Activated CD4-positive, alpha-beta T cell treated with anti-CD3 and anti-CD28 coated beads, Interleukin-2, Interleukin-6, amounts not matched to agents 100 ng/mL and 50 ng/mL, durations not matched to agents 16 hours and 8 hours (primary cell): ENCODE data around the gene TMPRSS4.
"Not testable (repeated sequence)": the region's sequence is repeated elsewhere in the genome, so short reads cannot be mapped to it uniquely, and the experiment has no call there.

ENCODE experiments used
- DNase-seq: peaks from one replicate; pipeline ENCODE4 v3.0.0-alpha.2; 2020

TMPRSS4 gene

DNA sequence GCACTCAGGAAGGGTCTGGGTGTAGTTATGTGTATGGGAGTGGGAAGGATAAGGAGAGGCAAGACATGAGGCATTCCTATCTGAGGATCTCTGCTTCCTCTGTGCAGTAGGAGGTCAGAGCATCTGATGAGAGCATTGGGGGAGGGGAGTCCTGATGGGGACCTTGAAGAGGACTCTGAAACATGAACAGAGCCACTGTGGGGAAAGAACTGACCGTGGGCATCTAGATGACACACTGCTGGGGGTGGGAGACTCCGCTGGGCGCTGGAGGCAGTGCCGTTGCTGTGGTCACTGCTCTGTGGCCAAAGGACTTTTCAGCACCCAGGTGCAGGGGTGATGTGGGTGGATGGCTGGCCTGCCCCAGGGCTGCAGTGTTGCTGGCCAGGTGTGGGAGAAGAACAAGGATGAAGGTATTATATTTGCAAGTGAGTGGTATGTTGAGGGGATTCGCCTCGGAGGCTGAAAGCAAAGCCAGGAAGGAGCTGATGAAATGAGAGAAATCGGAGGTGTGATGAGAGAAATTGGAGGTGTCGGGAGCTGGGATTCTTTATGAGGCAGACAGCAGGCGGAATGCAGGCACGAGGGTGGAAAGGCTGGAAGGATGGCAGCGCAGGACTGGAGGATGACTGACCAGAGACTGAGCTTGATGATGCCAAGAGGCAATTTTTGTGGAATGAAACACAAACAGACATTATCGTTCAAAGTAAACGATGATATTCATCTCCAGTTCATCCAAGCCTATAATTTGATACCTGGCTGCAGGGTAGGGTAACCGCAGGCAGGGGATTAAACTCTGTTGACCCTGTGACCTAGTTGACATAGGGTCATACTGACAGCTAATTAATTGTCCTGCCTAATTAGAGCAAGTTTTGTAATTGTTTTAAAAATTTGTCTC lies 19.4 kb upstream of the TMPRSS4 start:
- no peak for DNase-seq

DNA sequence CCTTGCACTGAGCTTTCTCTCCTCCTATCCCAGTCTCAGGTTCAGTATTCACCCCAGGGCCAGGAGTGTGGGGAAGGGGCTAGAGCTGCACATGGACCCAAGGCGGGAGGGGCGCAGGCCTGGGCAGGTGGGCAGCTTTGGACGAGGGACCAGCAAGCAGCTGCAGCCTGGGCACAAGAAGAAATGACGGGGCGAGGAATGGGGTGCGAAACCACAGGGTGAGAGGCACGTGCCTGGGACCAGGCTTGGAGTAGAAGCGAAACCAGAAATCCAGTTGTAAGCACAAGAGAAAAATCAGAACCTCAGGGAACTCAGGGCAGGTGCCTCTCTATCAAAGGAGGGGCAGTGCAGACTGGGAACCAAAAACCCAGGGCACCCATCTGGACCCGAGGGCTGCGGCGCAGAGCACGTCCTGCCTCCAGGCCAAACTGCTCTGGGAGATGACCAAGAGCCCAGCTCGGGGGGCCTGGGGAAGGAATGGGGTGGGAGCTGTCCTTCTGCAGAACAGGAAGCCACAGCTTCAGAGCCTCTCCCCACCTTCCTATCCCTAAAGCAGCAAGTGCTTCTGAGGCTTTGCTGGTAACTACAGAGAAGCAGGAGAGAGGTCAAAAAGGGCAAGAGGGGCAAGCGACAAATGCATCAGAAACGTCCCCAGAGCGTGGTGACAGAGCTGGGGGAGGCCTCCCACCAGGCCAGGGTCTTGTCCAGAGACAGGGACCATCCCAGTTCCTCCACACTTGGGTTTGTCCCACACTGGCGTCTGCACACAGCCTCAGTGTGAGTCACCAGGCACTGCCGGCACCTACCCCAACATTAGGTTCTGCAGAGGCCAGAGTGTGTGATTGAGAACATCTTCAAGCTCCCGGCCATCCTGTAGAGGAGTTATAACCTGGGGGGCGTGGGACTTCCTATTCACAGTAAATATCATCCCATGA lies 18.3 kb upstream of the TMPRSS4 start:
- DNase-seq, result no peak

DNA sequence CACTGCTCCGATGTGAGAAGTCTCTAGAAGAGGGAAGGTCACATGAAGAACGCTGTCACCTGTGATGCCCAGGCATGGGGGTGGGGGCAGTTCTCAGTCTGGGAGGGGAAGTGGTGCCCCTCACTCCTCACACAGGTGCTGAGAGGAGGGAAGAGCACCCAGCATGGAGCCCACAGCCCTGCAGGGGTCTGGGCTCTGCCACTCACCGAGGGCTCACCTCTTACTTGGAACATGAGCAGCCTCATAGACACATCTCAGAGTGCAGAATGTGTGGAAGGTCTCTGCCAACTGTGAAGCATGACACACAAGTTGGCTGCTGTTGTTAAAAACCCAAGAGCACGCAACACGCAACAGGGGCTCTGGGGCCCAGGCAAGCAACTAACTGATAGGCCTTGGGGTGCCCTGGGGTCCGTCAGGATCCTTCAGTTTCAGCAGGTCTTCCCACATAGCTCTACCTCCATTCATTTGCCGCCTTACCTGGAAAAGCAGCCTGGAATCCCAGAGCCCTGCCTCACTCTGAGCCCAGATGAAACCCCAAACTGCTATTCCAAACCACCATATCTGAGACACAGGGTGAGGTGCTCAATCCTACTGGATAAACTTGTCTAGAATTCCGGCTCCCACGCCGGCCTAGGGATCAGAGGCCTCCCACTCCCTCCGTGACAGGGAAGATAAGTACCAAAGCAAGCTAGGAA lies 17.5 kb upstream of the TMPRSS4 start:
- DNase-seq, result no peak

DNA sequence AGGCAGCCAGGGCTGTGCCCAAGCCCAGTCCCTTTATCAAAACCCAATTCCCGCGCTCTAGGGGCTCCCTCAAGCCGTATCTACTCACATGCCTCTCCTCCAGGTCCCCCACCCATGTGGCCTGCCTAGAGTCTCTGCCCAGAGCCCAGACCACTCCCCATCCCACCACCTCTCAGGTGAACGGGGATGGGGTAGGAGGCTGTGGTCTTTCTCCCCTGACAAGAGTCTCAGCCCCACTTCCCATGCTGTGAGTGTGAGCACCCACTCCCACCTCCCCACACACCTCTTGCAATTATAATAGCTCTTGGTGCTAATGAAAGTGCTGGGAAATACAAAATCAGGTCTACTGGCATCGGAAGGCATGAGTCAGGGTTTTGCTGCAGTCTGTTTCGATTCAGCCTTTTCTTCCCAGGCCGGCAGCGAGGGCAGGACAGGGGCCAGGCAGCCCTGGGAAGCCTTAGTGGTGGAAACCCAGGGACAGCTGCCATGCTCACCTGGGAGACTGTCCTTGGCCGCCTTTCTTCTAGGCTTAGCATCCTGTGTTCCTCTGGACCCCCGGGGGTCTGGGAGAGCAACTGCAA lies 16.7 kb upstream of the TMPRSS4 start:
- DNase-seq, result no peak

- no peak for DNase-seq
These were observed 16.0 kb upstream of the TMPRSS4 start for GRCh38 chr11:118060869-118061268.

DNA sequence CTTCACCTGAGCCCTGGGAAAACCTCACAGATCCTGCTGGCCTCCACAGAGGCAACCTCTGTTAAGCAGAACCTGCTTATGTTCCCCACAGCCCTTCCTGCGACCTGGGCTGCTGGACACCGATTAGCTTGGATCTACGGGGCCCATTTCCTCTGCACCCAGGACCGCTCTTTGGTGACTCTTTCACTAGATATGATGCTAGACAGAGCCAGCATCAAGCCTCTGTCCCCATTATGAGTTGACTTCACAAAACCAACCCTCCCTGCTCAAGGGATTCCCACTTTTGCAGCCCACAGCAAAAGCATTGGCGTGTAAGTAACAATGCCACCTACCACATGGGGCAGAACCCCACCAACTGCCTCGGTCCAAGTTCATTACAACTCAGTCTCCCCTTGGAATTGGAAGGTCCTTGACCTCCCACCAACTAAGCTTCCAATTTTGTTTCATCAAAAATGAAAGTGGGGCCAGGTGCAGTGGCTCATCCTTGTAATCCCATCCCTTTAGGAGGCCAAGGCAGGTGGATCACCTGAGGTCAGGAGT lies 15.2 kb upstream of the TMPRSS4 start:
- no peak for DNase-seq

GRCh38 chr11:118062181-118062580 lies 14.7 kb upstream of the TMPRSS4 start:
- DNase-seq, result not testable (repeated sequence)

DNA sequence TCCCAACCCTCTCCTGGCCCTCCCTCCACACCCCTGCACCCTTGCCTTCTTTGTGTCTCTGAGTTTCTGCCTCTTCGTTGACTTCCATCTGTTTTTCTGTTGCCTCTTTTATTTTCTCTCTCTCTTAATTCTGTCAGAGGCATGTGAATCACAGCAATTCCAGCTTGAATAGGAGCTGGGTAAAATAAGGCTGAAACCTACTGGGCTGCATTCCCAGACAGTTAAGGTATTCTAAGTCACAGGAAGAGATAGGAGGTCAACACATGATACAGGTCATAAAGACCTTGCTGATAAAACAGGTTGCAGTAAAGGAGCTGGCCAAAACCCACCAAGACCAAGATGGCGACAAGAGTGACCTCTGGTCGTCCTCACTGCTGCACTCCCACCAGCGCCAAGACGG lies 14.2 kb upstream of the TMPRSS4 start:
- DNase-seq, result not testable (repeated sequence)

GRCh38 chr11:118064956-118065355 lies 11.9 kb upstream of the TMPRSS4 start:
- DNase-seq, result no peak

DNA sequence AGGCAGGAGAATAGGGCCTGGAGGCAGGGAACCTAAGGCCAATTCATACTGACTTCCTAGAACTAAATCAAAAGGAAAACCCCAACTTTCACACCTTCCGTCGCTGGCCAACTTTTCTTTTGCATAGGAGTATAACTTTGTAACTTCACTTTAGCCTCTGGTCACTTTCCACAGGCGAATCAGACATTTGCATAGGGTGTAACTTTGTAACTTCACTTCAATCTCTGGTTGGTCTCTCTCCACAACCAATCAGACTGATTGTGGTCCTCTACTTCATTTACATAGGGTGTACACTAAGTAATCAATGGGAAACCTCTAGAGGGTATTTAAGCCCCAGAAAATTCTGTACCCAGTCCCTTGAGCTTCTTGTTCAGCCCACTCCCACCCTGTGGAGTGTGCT lies 11.5 kb upstream of the TMPRSS4 start:
- DNase-seq, result no peak

DNA sequence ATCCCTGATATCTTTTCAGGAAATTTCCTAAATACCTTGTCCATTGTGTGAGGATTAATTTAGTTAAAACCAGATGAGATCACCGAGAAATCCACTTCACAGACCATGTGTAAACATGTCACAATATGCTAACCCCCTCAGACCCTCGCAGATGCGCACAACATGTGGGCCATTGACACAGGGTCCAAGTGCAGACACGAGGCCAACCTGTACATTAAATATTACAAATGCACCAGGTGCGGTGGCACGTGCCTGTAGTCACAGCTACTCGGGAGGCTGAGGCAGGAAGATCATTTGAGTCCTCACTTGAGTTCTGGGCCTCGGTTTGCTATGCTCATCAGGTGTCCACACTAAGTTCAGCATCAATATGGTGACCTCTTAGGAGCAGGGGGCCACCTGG lies 9.9 kb upstream of the TMPRSS4 start:
- no peak for DNase-seq

DNA sequence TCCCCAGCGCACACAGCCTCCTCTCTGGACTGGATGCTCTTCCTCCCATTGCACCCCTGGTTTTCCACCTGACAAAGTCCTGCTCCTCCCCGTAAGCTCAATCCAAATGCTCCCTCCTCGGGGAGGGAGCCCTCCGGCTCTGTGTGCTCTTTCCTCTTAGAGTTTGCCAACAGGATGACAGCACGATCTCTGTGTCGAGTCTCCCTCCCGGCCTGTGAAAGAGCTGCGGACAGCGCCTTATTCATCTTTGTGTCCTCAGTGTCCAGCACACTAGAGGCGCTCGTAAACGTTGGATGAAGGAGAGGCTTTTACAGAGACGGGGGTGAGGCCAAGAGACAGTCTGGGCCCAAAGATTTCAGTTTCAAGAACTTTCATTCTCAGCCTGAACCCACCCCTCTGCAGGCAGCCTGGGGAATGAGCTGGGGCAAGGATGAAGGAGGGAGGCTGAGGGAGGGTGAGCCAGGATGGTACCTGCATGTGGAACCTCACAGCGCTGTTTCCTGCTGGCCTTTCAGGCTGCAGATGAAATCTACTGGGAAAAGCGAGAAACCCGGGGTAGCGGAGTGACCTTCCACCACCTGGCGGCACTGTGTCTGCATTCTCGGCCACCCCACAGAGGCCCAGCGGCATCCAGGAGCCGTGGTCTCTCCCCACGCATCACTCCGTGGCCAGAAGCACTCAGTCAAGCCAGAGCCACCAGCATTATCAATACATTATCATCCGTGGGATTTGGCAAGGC lies 8.5 kb upstream of the TMPRSS4 start:
- no peak for DNase-seq

DNA sequence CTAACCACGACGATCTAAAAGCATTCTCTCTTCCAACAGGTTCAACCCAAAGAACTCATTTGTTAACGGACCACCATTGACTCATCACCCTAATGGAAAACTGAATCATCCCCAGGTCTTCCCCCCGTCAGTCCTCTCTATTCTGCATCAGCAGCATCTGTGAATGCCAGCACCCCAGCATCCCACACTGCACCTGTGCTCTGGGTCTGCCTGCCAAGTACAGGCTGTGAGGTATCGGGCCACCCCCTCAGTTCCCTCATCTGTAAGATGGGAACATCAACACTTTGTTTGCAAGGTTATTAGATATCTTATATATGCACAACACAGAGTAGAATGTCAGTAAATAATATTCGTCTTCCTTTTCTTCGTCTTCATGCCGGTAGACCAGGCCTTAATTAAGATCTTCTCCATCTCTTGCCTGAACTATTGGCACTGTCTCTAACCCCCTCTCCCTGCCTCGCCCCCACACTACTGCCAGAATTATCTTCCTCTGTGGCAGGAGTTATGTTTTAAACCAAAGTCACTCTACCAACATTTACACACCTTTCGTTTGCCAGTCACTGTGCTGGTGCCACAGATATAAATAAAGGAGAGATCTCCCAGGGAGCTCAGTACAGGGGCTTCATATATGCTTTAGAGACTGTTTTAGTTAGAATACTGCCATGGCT lies 7.8 kb upstream of the TMPRSS4 start:
- DNase-seq, result no peak

- no peak for DNase-seq
These were observed 5.4 kb upstream of the TMPRSS4 start for GRCh38 chr11:118071416-118072030.

GRCh38 chr11:118073554-118073953 lies 3.3 kb upstream of the TMPRSS4 start:
- DNase-seq, result no peak

- no peak for DNase-seq
These were observed 2.7 kb upstream of the TMPRSS4 start for GRCh38 chr11:118074091-118074685.

DNA sequence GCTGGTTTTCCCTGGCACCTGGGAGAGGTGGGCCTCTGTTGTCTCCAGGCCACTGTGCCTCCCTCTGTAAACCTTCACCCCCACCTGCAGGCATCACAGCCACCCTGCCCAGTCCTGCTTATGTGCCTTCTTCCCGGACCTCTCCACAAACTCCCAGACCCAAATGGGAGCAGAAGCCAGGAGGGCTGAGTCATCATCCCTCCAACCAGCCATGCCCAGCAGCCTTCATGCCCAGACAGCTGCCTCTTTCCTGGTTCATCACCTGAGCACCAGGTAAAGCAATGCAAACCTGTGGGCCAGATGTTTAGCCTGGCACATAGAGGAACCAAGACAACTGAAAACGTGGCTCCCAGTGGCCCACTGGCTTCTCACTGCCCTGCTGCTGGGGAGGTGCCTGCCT lies 2.1 kb upstream of the TMPRSS4 start:
- no peak for DNase-seq

DNA sequence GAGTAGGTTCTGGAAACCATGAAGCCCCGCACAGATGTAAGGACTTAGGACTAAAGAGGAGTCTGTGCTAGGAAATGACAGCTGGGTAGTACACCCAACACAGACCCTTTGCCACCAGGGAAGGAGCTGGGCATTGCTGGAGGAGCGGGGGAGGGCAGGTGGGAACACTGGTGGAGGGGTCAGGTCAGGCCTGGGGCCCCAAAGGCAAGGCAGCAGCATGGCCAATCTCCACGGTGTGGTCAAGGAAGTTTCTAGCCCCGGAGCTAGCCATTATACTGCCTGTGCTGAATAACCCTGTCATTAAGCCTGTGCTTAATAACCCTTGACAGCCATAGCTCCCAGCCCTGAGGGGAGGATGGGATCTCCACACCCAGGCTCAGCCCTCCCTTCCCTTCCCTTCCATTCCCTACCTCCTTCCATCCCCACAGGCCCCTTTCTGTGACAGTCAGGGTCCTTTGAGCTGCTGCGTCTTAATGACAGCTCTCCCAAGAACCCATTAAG lies 2.1 kb downstream of the TMPRSS4 start:
- no peak for DNase-seq

DNA sequence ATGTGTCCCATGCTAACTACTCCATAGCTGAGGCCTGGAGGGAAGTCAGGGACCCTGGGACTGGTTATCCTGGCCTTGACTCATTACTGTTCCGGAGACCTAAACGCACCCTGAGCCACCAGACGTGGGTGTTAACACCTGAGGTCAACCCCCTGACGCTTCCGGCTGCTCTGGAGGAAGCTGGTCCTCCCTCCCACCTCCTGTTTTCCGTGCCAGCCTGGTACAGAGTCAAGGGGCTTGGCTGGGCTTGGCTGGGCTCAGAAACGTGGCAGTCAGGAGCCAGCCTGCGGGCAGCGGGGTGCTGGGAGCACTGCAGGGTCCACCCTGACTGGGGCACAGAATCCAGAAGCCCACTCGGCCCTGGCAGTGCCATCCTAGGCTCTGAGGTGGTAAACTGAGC lies 2.6 kb downstream of the TMPRSS4 start:
- DNase-seq, result no peak

- no peak for DNase-seq
These were observed 3.4 kb downstream of the TMPRSS4 start for GRCh38 chr11:118080296-118080695.
